ENCODE data around the gene MEIOC. TPM values are rescaled to one million over a fixed set of nuclear protein-coding genes. Genes with fewer than 3 reads are reported as not detected.
"Not testable (repeated sequence)": the region's sequence is repeated elsewhere in the genome, so short reads cannot be mapped to it uniquely, and the experiment has no call there.

The MEIOC gene
- total RNA-seq, 6 donors from 2014 or later, result 0.17 TPM; not detected in 5

DNA sequence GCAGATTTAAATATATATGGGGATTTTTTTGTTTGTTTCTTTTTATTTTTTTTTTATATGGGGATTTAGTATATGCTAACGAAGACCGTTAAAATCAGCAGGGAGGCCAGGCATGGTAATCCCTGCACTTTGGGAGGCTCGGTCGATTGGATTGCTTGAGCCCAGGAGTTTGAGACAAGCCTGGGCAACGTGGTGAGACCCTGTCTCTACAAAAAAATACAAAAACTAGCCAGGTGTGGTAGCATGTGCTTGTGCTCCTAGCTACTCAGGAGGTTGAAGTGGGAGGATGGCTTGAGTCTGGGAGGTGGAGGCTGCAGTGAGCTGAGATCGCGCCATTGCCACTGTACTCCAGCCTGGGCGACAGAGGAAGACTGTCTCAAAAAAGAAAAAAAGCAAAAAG, 22.3 kb upstream of the MEIOC start:
- no peaks in the 10 kb centered on the region for H3K4me1 ChIP-seq
- DNase-seq (no peak), ATAC-seq (ENCODE audit: low FRiP score in 2 of 2) (no peak)
- H3K4me3 ChIP-seq, result no peak overlapping the region
- WGBS, 2 donors, result 78 to 82% methylated on average over 8 of the region's 8 CpGs
- no peaks in the 10 kb centered on the region for H3K9me3 ChIP-seq
- H3K27ac ChIP-seq, result no peak overlapping the region
- H3K27me3 ChIP-seq, result no peaks in the 10 kb centered on the region
- H3K36me3 ChIP-seq, result no peaks in the 10 kb centered on the region
- TF ChIP-seq POLR2AphosphoS5 (IDR thresholded peaks at IDR 0.05) (no peak), EP300 (IDR thresholded peaks at IDR 0.05) (no peak), POLR2A (IDR thresholded peaks at IDR 0.05) (no peak)
- TF ChIP-seq, protein P1, sequence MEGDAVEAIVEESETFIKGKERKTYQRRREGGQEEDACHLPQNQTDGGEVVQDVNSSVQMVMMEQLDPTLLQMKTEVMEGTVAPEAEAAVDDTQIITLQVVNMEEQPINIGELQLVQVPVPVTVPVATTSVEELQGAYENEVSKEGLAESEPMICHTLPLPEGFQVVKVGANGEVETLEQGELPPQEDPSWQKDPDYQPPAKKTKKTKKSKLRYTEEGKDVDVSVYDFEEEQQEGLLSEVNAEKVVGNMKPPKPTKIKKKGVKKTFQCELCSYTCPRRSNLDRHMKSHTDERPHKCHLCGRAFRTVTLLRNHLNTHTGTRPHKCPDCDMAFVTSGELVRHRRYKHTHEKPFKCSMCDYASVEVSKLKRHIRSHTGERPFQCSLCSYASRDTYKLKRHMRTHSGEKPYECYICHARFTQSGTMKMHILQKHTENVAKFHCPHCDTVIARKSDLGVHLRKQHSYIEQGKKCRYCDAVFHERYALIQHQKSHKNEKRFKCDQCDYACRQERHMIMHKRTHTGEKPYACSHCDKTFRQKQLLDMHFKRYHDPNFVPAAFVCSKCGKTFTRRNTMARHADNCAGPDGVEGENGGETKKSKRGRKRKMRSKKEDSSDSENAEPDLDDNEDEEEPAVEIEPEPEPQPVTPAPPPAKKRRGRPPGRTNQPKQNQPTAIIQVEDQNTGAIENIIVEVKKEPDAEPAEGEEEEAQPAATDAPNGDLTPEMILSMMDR (IDR thresholded peaks at IDR 0.05), result no peak

GRCh38 chr17:44634401-44634800, 21.9 kb upstream of the MEIOC start:
- not testable (repeated sequence) for H3K4me1 ChIP-seq; H3K4me3 ChIP-seq; ATAC-seq (ENCODE audit: low FRiP score in 2 of 2); H3K27me3 ChIP-seq; DNase-seq; H3K36me3 ChIP-seq; H3K27ac ChIP-seq; H3K9me3 ChIP-seq
- 61 to 72% methylated on average over 4 of the region's 4 CpGs for WGBS, 2 donors

- Histone ChIP-seq H3K4me1 (no peaks in the 10 kb centered on the region), H3K36me3 (no peaks in the 10 kb centered on the region), H3K9me3 (no peaks in the 10 kb centered on the region), H3K4me3 (no peak overlapping the region), H3K27ac (no peak overlapping the region), H3K27me3 (no peaks in the 10 kb centered on the region)
- no peak for DNase-seq
- TF ChIP-seq, protein P1 (IDR thresholded peaks at IDR 0.05), result peak in 5 of 6 experiments; percentile 30 to 62 (median 42)
- TF ChIP-seq EP300 (IDR thresholded peaks at IDR 0.05), result no peak
- TF ChIP-seq POLR2A (IDR thresholded peaks at IDR 0.05), result no peak
- 66 to 70% methylated on average over 1 of the region's 1 CpG for WGBS, 2 donors
- peak in 1 of 2 donors; percentile 36 for ATAC-seq (ENCODE audit: low FRiP score in 2 of 2)
These were observed 19.7 kb upstream of the MEIOC start for GRCh38 chr17:44636562-44636961.

DNA sequence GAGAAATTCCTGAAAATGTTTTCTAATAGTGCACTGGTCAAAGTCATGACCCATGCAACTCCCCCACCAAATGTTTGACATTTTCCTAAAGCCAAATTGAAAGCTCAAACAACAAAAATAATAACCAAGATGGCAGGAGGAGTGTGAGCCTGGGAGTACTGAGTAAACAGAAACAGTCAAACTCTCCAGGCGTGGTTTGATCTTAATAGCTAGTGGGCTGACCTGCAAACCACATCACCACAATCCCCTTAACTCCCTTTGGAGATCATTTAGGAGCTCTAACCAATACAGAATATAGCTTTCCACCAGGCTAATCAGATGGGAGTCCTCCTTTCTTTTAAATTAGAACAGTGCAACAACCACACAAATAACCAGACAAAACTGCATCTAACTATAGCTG, 19.2 kb upstream of the MEIOC start:
- Histone ChIP-seq H3K9me3 (no peaks in the 10 kb centered on the region), H3K36me3 (no peaks in the 10 kb centered on the region), H3K27ac (no peak overlapping the region), H3K4me3 (no peak overlapping the region), H3K4me1 (no peaks in the 10 kb centered on the region), H3K27me3 (no peaks in the 10 kb centered on the region)
- TF ChIP-seq POLR2A (IDR thresholded peaks at IDR 0.05) (no peak), POLR2AphosphoS5 (IDR thresholded peaks at IDR 0.05) (no peak), EP300 (IDR thresholded peaks at IDR 0.05) (no peak)
- TF ChIP-seq, protein P1 (IDR thresholded peaks at IDR 0.05), result no peak
- 63 to 72% methylated on average over 1 of the region's 1 CpG for WGBS, 2 donors
- ATAC-seq (ENCODE audit: low FRiP score in 2 of 2), result no peak
- no peak for DNase-seq

- ATAC-seq (ENCODE audit: low FRiP score in 2 of 2), result no peak
- Histone ChIP-seq H3K4me3 (no peak overlapping the region), H3K27me3 (no peaks in the 10 kb centered on the region), H3K36me3 (no peaks in the 10 kb centered on the region), H3K27ac (no peak overlapping the region), H3K9me3 (no peaks in the 10 kb centered on the region), H3K4me1 (no peaks in the 10 kb centered on the region)
- 63 to 81% methylated on average over 7 of the region's 7 CpGs for WGBS, 2 donors
- no peak for TF ChIP-seq EP300 (IDR thresholded peaks at IDR 0.05)
- no peak for TF ChIP-seq POLR2A (IDR thresholded peaks at IDR 0.05)
- no peak for TF ChIP-seq POLR2AphosphoS5 (IDR thresholded peaks at IDR 0.05)
- TF ChIP-seq, protein P1 (IDR thresholded peaks at IDR 0.05), result no peak
- no peak for DNase-seq
These were observed 13.4 kb upstream of the MEIOC start for GRCh38 chr17:44642834-44643233.
